Gastroesophageal sphincter (tissue), 3 donors: ENCODE measurements around the gene KAZN.

Experiments
- CTCF ChIP-seq, 4 experiments: fragments of 200-600 bp in 2 of 4; fragments of 450-650 bp in 2 of 4; sonication (generic) in 1 of 4; IDR thresholded peaks; one replicate each; pipeline ENCODE4 v1.5.1; 2017 to 2019; ENCODE audit warnings: antibody characterized with exemption in 4 of 4, mild to moderate bottlenecking in 2 of 4, moderate library complexity in 2 of 4
- POLR2A ChIP-seq, 2 donors: fragments of 450-650 bp; IDR thresholded peaks; one replicate each; pipeline ENCODE4 v1.6.1; 2017; ENCODE audit warnings: antibody characterized with exemption in 2 of 2, mild to moderate bottlenecking in 2 of 2, moderate library complexity in 1 of 2
- POLR2AphosphoS5 ChIP-seq: sonication (generic); formaldehyde crosslinking; IDR thresholded peaks from one replicate; pipeline ENCODE4 v1.6.1; 2017; ENCODE audit warnings: antibody characterized with exemption

- no peak for TF ChIP-seq POLR2A (IDR thresholded peaks at IDR 0.05)
- no peak for TF ChIP-seq CTCF (IDR thresholded peaks at IDR 0.05)
- TF ChIP-seq POLR2AphosphoS5, result no peak
Observed at GRCh38 chr1:15007368-15007767, 408.9 kb downstream of the KAZN start.
